Stimulated activated CD4-positive, alpha-beta T cell treated with anti-CD3 and anti-CD28 coated beads, Interleukin-15, amount 100 ng/mL, for 48 hours (primary cell): ENCODE data around the gene TMEM141.

Experiments used
- DNase-seq, 2 donors: peaks; one replicate each; pipeline ENCODE4 v3.0.0-alpha.2; 2020; ENCODE audit warnings: low read depth in 2 of 2

The TMEM141 gene

DNA sequence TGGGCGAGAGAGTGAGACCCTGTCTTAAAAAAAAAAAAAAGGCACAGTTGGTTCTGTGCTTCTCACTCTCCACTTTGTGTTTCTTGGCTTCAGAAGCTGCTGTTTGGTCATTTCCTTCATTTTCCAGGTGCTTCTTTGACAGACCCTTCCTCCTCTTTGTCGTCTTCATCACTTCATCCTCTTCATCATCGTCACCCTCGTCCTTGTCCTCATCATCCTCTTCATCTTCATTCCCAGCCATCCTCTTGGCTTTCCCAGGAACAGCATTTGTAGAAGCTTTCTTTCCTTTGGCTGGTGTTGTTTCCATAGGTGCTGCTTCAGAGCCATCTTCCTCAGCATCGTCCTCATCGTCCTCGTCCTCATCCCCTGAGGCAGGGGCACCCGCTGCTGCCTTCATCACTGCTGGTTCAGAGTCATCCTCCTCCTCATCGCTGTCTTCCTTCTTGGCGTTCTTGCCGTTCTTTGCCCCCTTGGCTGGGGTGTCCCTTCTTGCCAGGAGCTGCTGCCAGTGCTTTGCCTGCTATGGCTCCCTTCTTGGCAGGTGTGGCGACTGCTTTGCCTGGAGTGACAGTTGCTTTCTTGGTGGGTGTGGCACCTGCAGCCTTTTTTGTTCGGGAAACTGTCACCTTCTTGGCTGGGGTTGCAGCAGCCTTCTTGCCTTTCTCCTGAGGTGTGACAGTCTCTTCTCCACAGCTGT lies 23.7 kb downstream of the TMEM141 start:
- no peak for DNase-seq

DNA sequence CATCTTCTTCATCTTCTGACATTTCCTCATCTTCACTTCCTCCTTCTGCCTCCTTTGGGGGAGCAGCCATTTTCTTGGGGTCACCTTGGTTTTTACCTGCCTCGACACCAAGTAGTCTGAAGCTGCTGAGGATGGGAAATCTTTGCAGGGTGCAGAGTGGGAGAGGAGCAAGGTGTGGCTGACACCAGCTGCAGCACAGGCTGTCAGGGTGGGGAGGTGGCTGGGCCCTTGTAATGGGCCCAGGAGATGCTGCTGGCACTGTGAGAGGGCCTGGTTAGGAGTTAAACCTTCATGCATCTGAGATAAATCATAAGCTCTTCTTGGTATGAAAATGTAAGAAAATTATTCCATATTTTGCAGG lies 24.3 kb downstream of the TMEM141 start:
- no peak for DNase-seq

DNA sequence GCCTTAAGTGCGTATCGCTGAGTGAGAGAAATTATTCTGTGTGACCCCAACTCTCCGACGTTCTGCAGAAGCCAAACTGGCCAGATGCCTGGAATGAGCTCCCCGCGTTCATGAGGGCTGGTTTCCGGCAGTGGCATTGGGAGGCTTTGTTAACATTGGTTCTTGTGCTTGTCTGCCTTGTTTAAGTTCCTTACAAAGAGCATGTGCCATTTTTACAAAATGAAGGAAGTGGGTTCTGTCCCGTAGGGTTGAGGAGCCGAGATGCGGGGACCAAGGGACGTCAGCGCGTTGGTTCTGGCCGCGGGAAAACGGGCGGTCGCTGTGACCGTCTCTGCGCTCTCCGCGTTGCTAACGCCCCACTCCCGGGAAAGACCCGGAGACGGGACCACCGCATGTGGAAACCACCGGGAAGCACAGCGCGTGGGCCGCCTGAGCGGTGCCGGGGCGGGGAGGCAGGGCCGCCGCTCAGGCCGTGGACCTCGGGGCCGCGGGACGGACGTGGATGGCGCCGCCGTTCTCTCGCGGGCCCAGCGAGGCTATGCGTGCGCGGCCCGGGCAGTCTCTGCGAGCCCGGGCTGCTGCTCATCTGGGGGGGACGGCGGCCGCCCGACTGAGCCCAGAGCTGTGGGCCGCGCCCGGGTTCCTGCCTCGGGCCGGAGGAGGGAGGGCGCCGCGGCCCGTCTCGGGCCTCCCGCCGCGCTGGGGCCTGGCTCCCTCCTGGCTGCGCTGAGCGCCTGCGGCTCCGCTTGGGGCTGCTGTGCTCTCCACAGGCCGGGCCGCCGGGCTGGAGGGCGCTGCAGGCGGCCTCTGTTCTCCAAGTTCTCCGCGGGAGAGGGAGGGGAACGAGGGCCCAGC lies 30.1 kb downstream of the TMEM141 start:
- no peak for DNase-seq

- no peak for DNase-seq
Observed at GRCh38 chr9:136821826-136822544, 30.8 kb downstream of the TMEM141 start.

GRCh38 chr9:136823136-136824046 lies 32.2 kb downstream of the TMEM141 start:
- DNase-seq, result no peak

- no peak for DNase-seq
Observed at GRCh38 chr9:136824496-136825225, 33.5 kb downstream of the TMEM141 start.

DNA sequence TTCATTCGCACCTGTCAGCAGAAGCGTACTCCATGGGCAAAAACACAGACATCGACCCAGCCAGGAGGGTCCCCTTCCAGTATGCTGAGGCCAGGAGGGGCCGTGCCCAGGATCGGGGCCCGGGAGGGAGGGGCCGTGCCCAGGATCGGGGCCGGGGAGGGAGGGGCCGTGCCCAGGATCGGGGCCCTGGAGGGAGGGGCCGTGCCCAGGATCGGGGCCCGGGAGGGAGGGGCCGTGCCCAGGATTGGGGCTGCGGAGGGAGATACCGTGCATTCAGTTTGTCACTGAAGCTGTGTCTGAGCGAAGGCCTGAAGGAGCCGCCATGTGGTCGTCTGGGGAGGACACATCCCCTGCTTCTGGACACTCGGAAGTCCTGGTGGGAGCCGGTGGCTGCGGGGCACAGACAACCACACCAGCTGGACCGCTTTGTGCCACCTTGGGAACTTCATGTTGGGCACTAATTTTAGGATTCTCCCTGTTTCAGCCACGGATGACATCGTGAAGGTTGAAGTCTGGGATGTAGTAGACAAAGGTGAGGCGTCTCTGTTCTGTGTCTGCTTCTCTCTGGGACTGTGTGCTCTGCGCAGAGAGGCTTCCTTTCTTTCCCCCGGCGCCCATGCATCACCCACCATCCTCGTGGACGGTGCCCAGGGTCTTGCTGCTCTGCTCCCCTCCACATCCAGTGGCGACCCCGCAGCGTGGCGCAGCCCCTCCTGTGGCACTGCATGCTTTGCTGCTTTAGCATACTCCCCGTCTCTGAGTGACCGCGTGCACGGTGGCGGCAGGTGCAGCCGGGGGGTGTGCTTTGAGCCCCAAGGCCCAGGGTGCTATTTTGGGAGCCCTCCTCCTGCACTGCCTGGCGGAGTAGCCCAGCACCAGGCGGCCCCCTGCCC lies 34.4 kb downstream of the TMEM141 start:
- DNase-seq, result no peak

GRCh38 chr9:136826188-136826541 lies 35.0 kb downstream of the TMEM141 start:
- DNase-seq, result no peak

DNA sequence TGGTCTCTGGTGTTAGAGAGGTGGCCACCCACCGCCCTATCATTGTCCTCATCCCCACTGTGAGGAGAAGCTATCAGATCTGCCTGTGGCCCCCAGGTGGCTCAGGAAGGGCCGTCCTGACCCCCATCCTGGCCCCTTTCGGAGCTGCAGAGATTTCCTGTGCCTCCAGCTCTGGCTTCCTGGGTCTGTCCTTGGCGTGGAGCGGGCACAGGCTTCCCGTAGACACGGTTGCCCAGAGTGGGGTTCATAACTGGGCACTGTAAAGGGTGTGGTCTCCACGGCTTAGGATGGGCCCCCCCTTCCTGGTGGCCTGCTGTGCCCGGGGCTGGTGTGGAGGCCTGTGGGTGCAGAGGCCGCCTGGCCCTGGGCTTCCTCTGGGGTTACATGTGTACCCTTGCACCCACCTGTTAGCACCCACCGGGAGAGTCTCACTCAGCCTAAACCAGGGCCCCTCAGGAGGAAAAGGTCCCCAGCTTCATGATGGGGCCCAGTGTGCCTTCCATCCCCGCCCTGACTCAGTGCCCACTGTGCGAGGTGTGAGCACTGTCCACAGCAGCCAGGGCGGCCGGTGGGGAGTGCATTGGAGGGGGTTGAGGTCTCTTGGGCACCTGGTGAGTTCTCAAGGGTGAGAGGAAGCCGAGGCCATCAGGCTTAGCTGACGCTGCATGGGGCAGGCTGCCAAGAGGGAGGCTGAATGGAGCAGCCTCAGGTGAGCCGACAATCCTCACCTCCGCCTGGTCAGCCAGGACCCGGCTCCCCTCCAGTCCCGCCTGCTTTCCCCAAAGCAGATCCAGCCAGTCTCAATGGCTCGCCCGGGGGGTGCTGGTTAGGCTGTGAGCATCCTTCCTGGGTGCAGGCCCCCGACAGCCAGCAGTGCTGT lies 35.8 kb downstream of the TMEM141 start:
- no peak for DNase-seq

GRCh38 chr9:136827794-136828473 lies 36.8 kb downstream of the TMEM141 start:
- no peak for DNase-seq

DNA sequence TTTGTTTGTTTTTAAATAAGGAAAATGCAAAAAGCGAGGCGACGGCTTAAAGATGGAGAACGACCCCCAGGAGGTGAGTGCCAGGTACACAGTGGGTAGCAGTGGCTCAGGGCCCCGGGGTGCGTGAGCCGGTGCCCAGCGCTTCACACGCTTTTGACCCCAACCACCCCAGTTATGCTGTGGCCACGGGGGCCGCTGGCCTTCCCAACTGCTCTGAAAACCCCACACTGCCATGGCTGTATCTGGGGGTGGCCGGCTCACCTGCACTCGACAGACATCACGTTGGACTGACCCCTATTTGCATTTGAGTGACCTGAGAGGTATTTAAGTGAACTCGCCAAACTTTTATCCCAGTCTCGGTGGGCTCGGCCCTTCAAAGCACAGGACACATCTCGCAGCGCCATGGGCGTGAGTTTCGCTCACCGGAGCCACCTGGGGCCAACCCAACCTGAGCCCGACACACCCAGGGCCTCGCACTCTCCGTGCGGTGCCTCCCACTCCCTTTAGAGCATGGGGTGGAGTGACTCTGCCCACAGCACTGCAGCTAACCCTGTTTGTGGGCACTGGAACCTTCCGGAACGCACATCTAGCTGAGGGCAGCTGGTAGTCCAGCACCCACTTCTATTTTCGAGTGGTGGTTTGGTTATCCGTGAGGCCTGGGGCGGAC lies 37.5 kb downstream of the TMEM141 start:
- DNase-seq, result no peak

DNA sequence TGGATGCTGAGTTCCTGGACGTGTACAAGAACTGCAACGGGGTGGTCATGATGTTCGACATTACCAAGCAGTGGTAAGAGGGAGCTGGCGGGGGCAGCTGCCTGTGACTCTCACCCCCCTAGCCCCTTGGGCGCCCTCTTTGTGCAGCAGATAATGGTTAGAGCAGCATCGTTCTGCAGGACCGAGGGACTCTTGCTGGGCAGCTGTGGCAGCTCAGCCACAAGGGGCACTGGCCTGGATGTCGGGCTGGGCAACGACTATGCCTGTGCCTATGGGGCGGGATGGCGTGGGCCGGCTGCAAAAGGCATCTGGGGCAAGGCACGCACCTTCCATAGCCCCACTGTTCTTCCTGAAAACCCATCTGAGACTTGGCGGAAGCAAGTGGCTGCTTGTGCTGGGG lies 38.3 kb downstream of the TMEM141 start:
- no peak for DNase-seq

GRCh38 chr9:136829981-136830885 lies 39.1 kb downstream of the TMEM141 start:
- no peak for DNase-seq

GRCh38 chr9:136831002-136831719 lies 40.0 kb downstream of the TMEM141 start:
- DNase-seq, result no peak

DNA sequence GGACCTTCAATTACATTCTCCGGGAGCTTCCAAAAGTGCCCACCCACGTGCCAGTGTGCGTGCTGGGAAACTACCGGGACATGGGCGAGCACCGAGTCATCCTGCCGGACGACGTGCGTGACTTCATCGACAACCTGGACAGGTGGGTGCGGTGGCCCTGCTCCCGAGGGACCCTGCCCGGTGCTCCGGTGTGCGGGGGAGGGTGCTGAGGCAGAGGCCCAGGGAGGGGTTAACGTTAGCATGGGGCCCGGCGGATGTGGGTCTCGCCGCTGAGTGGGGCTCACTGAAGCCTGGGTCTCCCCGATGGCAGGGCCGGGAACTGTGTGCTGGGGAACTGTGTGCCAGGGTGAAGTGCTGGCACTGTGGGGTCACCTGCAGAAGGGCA lies 40.6 kb downstream of the TMEM141 start:
- no peak for DNase-seq

GRCh38 chr9:136832581-136832980 lies 41.4 kb downstream of the TMEM141 start:
- no peak for DNase-seq
